Measurements from ENCODE around the gene FAM124B.

GRCh38 chr2:224331698-224332097 lies 70.2 kb downstream of the FAM124B start:
- TF ChIP-seq POLR2A (IDR thresholded peaks at IDR 0.05; ENCODE audit: low read length) = no peak
- TF ChIP-seq GATA1 (IDR thresholded peaks at IDR 0.05; ENCODE audit: low read depth, low read length) = no peak

Data from erythroblast (primary cell).